Retinal pigment epithelial cell (primary cell): ENCODE results near the gene TSPAN4.

Source experiments
- DNase-seq: peaks from one replicate; pipeline ENCODE4 v3.0.0-alpha.2; 2010; ENCODE audit warnings: low read depth
- H3K4me3 ChIP-seq: 2 replicates; pipeline ENCODE4 v1.5.1; 2011; ENCODE audit warnings: mild to moderate bottlenecking, low read length, control low read depth, moderate library complexity
- CTCF ChIP-seq: conservative IDR thresholded peaks from 2 replicates; pipeline ENCODE4 v1.5.1; 2011; ENCODE audit warnings: low read depth, low read length, control low read depth, inconsistent platforms

The TSPAN4 gene

GRCh38 chr11:830295-831117 lies 12.1 kb upstream of the TSPAN4 start:
- TF ChIP-seq CTCF, result no peak
- peak; percentile 43 for DNase-seq

DNA sequence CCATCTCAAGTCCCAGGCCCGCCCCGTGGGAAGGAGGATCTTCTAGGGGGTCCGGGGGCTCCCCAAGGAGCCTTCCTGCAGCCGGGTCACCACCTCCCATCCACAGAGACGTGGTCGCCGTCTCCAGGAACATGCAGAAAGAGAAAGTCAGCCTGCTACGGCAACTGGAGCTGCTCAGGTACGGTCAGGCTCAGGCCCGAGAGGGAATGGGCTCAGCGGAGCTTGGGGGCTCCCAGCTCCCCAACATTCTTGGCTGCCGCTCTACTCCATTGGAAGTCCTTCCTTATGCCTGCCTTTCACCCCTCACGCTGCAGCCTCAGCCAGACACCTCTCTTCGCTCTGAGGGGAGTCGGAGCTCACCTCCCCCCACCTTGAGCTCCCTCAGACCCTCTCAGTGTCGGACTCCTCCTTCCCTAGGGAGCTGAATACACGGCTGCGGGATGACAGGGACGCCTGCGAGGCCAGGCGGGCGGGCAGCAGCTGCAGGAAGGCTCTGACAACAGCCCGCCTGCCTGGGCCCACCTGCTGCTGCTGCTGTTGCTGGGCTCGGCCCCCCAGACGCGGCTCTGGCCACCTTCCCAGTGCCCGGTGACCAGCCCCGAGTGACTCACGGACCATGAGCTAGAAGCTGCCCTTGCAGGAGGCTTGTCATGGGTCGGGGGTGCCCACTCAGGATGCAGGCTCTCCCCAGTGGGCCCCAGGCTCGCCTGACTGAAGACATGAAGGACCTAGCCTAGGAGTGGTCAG lies 11.4 kb upstream of the TSPAN4 start:
- DNase-seq, result peak; percentile 43
- TF ChIP-seq CTCF, result no peak
- peak overlapping the region; percentile 14 for H3K4me3 ChIP-seq

More at GRCh38 chr11:830295-831117, 12.1 kb upstream of the TSPAN4 start:
- H3K4me3 ChIP-seq, result peak overlapping the region; percentile 42

DNA sequence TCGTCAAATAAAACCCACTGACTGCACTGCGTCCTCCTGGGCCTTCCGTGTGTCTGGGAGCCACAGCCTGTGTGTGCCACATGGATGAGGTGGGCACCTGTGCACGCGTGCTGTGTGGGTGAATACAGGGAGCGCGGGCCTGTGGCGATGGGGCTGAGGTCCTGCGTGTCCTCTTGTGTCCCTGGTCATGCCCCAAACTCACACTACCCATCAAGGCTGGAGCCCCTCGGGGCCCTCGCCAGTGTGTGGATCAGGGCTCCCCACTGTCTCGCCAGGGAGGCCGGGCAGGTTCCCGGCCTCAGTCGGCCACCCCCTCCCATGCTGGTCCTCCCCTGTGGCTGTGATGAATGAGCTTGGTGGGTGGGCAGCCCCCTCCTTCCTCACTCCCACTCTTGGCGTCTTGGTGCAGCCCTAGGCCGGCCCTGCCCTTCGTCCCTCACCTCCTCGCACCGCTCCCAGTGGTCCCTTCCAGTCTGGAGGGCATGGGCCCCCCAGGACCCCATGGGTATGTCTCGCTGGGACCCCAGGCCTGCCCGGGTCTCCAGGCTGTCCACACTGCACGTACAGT lies 10.6 kb upstream of the TSPAN4 start:
- H3K4me3 ChIP-seq, result peak overlapping the region; percentile 50
- TF ChIP-seq CTCF, result no peak
- DNase-seq, result no peak

GRCh38 chr11:832529-833113 lies 10.0 kb upstream of the TSPAN4 start, which contains the start of gene CD151:
Gene CD151 (plus strand): TSS chr11:832952. CDS start chr11:836070, 3,118 bp downstream.
- DNase-seq, result no peak
- TF ChIP-seq CTCF, result no peak
- H3K4me3 ChIP-seq, result peak within 1 kb of the TSS; percentile 80

GRCh38 chr11:833114-833791 lies 9.4 kb upstream of the TSPAN4 start:
- TF ChIP-seq CTCF, result no peak
- DNase-seq, result no peak
- H3K4me3 ChIP-seq, result peak overlapping the region; percentile 80

DNA sequence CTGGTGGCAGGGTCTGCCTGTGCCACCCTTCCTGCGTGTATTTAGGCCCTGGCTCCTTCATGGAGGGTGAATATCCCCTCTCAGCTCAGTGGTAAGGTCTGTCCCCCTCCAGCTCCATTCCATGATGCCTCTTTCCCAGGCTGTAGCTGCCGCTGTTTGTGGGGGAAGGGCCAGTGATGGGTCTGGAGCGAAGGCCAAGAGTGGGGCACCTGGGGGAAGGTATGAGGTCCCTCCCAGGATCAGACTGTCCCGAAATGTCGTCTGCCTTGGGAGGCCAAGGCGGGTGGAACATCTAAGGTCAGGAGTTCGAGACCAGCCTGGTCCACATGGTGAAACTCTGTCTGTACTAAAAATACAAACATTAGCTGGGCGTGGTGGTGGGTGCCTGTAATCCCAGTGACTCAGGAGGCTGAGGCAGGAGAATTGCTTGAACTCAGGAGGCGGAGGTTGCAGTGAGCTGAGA lies 8.8 kb upstream of the TSPAN4 start:
- H3K4me3 ChIP-seq, result peak overlapping the region; percentile 80
- DNase-seq, result no peak
- TF ChIP-seq CTCF, result no peak
